Measurements from ENCODE around the gene NFYA. TPM values are rescaled to one million over a fixed set of nuclear protein-coding genes. Genes with fewer than 3 reads are reported as not detected.

The NFYA gene
- total and polyA plus RNA-seq, 2 of the 13 experiments (the other 11 are each of a cell fraction or from before 2014, with no cell fraction given) = 16.0 to 22.9 TPM

GRCh38 chr6:41055149-41055548, 17.6 kb upstream of the NFYA start (continued):
- TF ChIP-seq ZNF280D (CRISPR knock-in tag; IDR thresholded peaks at IDR 0.05) = no peak
- no peak for TF ChIP-seq ZNF274 (CRISPR knock-in tag; IDR thresholded peaks at IDR 0.05)
- TF ChIP-seq ZNF335 (CRISPR knock-in tag; IDR thresholded peaks at IDR 0.05) = no peak
- no peak for TF ChIP-seq POLR2G (IDR thresholded peaks at IDR 0.05; ENCODE audit: low read depth, low read length)
- no peak for TF ChIP-seq ATF3 (CRISPR knock-in tag; IDR thresholded peaks at IDR 0.05)
- TF ChIP-seq PRDM4 (CRISPR knock-in tag; IDR thresholded peaks at IDR 0.05; ENCODE audit: borderline replicate concordance) = no peak
- TF ChIP-seq GABPA (IDR thresholded peaks at IDR 0.05; ENCODE audit: low read depth, low read length) = no peak
- TF ChIP-seq GABPA (CRISPR knock-in tag; IDR thresholded peaks at IDR 0.05; ENCODE audit: low read depth) = no peak
- TF ChIP-seq ZNF775 (CRISPR knock-in tag; IDR thresholded peaks at IDR 0.05; ENCODE audit: borderline replicate concordance) = no peak
- TF ChIP-seq MTA1 (CRISPR knock-in tag; IDR thresholded peaks at IDR 0.05; ENCODE audit: borderline replicate concordance) = no peak
- no peak for TF ChIP-seq RFX1 (IDR thresholded peaks at IDR 0.05)
- no peak for TF ChIP-seq ZNF354B (CRISPR knock-in tag; IDR thresholded peaks at IDR 0.05)
- no peak for TF ChIP-seq ZMAT5 (CRISPR knock-in tag; IDR thresholded peaks at IDR 0.05; ENCODE audit: borderline replicate concordance, low read depth)
- no peak for TF ChIP-seq ZFP36L1 (CRISPR knock-in tag; IDR thresholded peaks at IDR 0.05)
- TF ChIP-seq NFE2 (CRISPR knock-in tag; IDR thresholded peaks at IDR 0.05) = no peak
- TF ChIP-seq HNF1B (CRISPR knock-in tag; IDR thresholded peaks at IDR 0.05) = no peak
- TF ChIP-seq SOX6 (IDR thresholded peaks at IDR 0.05) = no peak
- TF ChIP-seq SOX6 (CRISPR knock-in tag; IDR thresholded peaks at IDR 0.05) = peak; percentile 51
- TF ChIP-seq HMG20A (CRISPR knock-in tag; IDR thresholded peaks at IDR 0.05; ENCODE audit: borderline replicate concordance) = 0 out of 2 replicates have a peak, but pooled peaks have one; percentile 32
- no peak for TF ChIP-seq NFYC (CRISPR knock-in tag; IDR thresholded peaks at IDR 0.05)
- peak; percentile 42; the same call in 1 of the 2 replicates for TF ChIP-seq RXRB (CRISPR knock-in tag; IDR thresholded peaks at IDR 0.05; ENCODE audit: borderline replicate concordance)
- no peak for TF ChIP-seq SRSF1 (optimal IDR thresholded peaks at IDR 0.05; ENCODE audit: low read depth, low read length)
- no peak for TF ChIP-seq ZNF652 (CRISPR knock-in tag; IDR thresholded peaks at IDR 0.05; ENCODE audit: borderline replicate concordance, low read depth)
- peak; percentile 56; the same call in 1 of the 2 replicates for TF ChIP-seq MIER3 (CRISPR knock-in tag; IDR thresholded peaks at IDR 0.05; ENCODE audit: borderline replicate concordance)
- no peak for TF ChIP-seq ISL2 (CRISPR knock-in tag; IDR thresholded peaks at IDR 0.05)
